AG09319 (cell line): ENCODE measurements around the gene ARID1B.

Experiments
- DNase-seq: peaks from one replicate; pipeline ENCODE4 v3.0.0-alpha.2; 2010; ENCODE audit warnings: low read depth; ENCODE audit errors: extremely low read depth
- CTCF ChIP-seq: IDR thresholded peaks from 2 replicates; pipeline ENCODE4 v1.5.1; 2011; ENCODE audit warnings: low read depth, mild to moderate bottlenecking, inconsistent platforms, low read length, moderate library complexity

Gene ARID1B

DNA sequence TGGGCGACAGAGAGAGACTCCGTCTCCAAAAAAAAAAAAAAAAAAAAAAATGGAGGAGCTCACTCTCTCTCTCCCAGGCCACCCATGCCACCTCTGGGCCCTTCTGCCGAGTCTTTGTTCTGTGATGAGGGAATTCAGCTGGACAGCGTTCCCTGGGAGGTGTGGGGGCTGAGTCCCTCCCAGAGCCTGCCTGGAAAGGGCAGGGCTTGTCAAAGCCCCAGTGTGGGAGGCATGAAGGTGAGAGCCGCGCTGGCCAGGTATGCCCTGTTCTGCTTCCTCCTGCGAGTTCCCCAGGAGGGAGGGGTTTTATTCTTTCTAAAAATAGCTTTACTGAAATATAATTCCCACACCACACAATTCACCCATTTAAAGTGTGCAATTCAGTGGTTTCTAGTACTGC, 476.5 kb downstream of the ARID1B start:
- no peak for TF ChIP-seq CTCF
- DNase-seq: no peak

DNA sequence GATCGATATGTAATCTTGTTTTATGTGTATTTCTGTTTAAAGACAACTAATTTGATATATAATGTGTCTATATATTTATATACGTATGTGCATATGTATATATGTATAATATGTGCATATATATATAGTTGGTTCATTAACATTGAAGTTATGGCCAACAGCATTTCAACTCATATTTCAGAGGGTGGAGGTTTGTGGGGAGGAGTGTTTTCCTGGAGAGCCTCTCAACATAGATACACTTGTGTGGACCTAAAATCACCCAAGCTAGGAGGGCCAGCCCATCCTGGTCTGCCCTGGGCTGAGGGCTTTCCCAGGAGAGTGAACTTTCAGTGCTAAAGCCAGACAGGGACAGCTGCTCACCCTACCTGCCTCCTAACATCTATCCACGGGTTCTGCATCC, 477.4 kb downstream of the ARID1B start:
- no peak for DNase-seq
- TF ChIP-seq CTCF: no peak

DNA sequence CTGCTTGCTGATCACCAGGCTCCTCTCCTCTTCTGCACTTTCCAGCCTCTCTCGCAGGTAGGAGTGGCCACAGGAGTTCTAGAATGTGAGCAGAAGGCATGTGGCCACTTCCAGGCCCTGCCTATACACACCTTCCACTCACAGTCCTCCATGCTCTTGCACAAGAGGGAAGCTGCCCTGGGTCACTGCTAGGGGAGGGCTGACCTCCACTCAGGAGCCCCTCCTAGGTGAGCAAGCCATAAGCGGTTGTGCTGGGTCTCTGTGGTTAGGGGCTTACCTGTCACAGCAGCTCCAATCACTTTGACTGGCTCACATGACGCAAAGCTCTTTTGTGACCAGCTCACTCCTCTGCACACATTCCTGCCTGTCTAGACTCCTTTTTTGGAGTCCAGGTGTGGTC, 477.9 kb downstream of the ARID1B start:
- no peak for DNase-seq
- TF ChIP-seq CTCF: no peak

GRCh38 chr6:157258878-157259277, 481.7 kb downstream of the ARID1B start:
- no peak for TF ChIP-seq CTCF
- DNase-seq: no peak

GRCh38 chr6:157259443-157259842, 482.3 kb downstream of the ARID1B start:
- no peak for DNase-seq
- TF ChIP-seq CTCF: no peak
